Sigmoid colon (tissue), 7 donors: ENCODE results near the gene AP4B1. TPM values are rescaled to one million over a fixed set of nuclear protein-coding genes. Genes with fewer than 3 reads are reported as not detected.

Experiments used
- DNase-seq: peaks from one replicate; pipeline ENCODE4 v3.0.0-alpha.2; 2019
- H3K27ac ChIP-seq, 4 donors: fragments of 200-600 bp; sonication (generic); one replicate each; pipeline ENCODE4 v1.5.1; 2016 to 2019; ENCODE audit warnings: mild to moderate bottlenecking in 1 of 4
- H3K27me3 ChIP-seq, 3 donors: fragments of 200-600 bp; sonication (generic); one replicate each; pipeline ENCODE4 v1.5.1; 2019; ENCODE audit warnings: mild to moderate bottlenecking in 1 of 3
- H3K36me3 ChIP-seq, 4 donors: fragments of 200-600 bp; sonication (generic); one replicate each; pipeline ENCODE4 v1.5.1; 2016 to 2019
- H3K4me1 ChIP-seq, 4 donors: fragments of 200-600 bp; sonication (generic); one replicate each; pipeline ENCODE4 v1.5.1; 2017 to 2019
- H3K4me3 ChIP-seq, 4 donors: fragments of 200-600 bp; sonication (generic); one replicate each; pipeline ENCODE4 v1.5.1; 2017 to 2019; ENCODE audit warnings: mild to moderate bottlenecking in 2 of 4, moderate library complexity in 1 of 4
- H3K9me3 ChIP-seq, 4 donors: fragments of 200-600 bp in 3 of 4; sonication (generic) in 3 of 4; one replicate each; pipeline versions ENCODE4 v1.5.1 to v1.6.1; 2013 to 2019
- EP300 ChIP-seq, 4 donors: sonication (generic); formaldehyde crosslinking; IDR thresholded peaks; one replicate each; pipeline ENCODE4 v1.6.1; 2017; ENCODE audit warnings: antibody characterized with exemption in 4 of 4
- POLR2A ChIP-seq, 2 donors: fragments of 450-650 bp; IDR thresholded peaks; one replicate each; pipeline ENCODE4 v1.6.1; 2016; ENCODE audit warnings: antibody characterized with exemption in 2 of 2, mild to moderate bottlenecking in 2 of 2, moderate library complexity in 2 of 2
- POLR2AphosphoS5 ChIP-seq, 4 donors: sonication (generic); formaldehyde crosslinking; IDR thresholded peaks; one replicate each; pipeline ENCODE4 v1.6.1; 2017; ENCODE audit warnings: antibody characterized with exemption in 4 of 4
- WGBS, 2 donors: extraction: QIAGEN DNeasy Blood & Tissue Kit; methylation state at CpG; one replicate each; pipeline ENCODE4 v1.1.7; 2013; 5-methylcytosine and 5-hydroxymethylcytosine counted together
- intact Hi-C: fragments of 100-400 bp; cut with DNase I; formaldehyde crosslinking; loops from one replicate; pipeline ENCODE4 v1.15.1; 2023
- polyA plus RNA-seq, 3 donors: library from polyadenylated mRNA; stranded (reverse); fragments of 200-250 nt; gene quantifications; one replicate each; pipeline ENCODE4 v1.2.3, GENCODE V29; 2013
- total RNA-seq, 4 donors: library from RNA; depleted of rRNA; stranded (reverse); fragments of >200 nt; gene quantifications; one replicate each; pipeline ENCODE4 v1.1.0, GENCODE V29; 2016
- TF ChIP-seq, protein P1 (sequence below), 4 experiments: fragments of 450-650 bp in 3 of 4; fragments of 200-600 bp in 1 of 4; IDR thresholded peaks; one replicate each; pipeline ENCODE4 v1.5.1; 2016 to 2019; ENCODE audit warnings: antibody characterized with exemption in 4 of 4, mild to moderate bottlenecking in 3 of 4, moderate library complexity in 2 of 4
- donor health status: healthy with polysubstance abuse.
- donor health status: Bipolar disorder and iron deficiency.
- donor health status: healthy.

AP4B1 gene
- total and polyA plus RNA-seq, 7 donors: 4.8 to 21.3 (median 8.0) TPM

DNA sequence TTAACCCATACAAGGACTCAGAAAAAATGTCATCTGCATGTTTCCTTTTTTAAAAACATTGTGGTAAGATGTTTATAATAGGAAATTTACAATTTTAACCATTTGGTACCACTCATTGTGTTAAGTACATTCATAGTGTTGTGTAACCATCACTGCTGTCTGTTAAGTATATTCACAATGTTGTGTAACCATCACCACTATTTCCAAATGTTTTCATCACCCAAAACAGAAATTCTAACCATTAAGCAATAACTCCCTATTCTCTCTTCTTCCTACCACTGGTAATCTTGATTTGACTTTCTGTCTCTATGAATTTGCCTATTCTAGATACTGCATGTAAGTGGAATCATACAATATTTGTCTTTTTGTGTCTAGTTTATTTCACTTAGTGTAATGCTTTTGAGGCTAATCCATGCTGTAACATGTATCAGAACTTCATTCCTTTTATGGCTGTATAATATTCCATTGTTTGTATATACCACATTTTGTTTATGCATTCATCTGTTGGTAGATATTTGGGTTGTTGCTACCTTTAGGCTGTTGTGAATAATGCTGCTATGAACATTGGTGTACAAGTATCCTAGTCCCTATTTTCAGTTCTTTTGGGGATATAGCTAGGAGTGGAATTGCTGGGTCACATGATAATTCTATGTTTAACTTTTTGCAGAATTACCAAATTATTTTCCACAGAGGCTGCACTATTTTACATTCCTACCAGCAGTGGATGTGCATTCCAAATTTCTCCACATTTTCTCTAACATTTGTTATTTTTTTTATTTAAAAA lies 38.6 kb upstream of the AP4B1 start:
- no peaks in the 10 kb centered on the region for H3K27me3 ChIP-seq
- no peak for DNase-seq
- TF ChIP-seq POLR2A (IDR thresholded peaks at IDR 0.05) (no peak), POLR2AphosphoS5 (IDR thresholded peaks at IDR 0.05) (peak in 1 of 4 donors; percentile 33), EP300 (IDR thresholded peaks at IDR 0.05) (no peak)
- TF ChIP-seq, protein P1, sequence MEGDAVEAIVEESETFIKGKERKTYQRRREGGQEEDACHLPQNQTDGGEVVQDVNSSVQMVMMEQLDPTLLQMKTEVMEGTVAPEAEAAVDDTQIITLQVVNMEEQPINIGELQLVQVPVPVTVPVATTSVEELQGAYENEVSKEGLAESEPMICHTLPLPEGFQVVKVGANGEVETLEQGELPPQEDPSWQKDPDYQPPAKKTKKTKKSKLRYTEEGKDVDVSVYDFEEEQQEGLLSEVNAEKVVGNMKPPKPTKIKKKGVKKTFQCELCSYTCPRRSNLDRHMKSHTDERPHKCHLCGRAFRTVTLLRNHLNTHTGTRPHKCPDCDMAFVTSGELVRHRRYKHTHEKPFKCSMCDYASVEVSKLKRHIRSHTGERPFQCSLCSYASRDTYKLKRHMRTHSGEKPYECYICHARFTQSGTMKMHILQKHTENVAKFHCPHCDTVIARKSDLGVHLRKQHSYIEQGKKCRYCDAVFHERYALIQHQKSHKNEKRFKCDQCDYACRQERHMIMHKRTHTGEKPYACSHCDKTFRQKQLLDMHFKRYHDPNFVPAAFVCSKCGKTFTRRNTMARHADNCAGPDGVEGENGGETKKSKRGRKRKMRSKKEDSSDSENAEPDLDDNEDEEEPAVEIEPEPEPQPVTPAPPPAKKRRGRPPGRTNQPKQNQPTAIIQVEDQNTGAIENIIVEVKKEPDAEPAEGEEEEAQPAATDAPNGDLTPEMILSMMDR (IDR thresholded peaks at IDR 0.05): no peak
- H3K4me1 ChIP-seq: peaks cover 0 to 43% (median 37%) of the 10 kb centered on the region in 4 donors
- no peaks in the 10 kb centered on the region for H3K9me3 ChIP-seq
- intact Hi-C loops: no loop called here
- H3K36me3 ChIP-seq: peaks cover 0 to 35% (median 3%) of the 10 kb centered on the region in 4 donors
- no peak overlapping the region for H3K4me3 ChIP-seq
- H3K27ac ChIP-seq: no peak overlapping the region

DNA sequence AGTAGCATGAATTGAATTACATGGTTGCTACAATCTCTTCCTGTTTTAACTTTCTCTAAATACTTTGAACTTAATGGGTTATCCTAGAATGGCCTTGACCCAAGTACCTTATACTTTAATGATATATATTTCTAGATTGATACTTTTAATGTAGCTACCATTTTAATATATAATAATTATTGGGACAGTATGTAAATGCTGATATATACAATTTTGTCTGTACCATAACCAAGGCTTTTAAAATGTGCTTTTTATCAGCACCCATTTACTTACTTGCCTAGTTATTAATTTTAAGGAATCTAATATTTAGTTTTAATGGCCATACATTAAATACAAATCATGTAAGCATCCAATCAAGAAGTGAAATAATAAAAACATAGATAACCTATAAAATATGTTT lies 37.9 kb upstream of the AP4B1 start:
- Histone ChIP-seq H3K36me3 (peaks cover 0 to 35% (median 3%) of the 10 kb centered on the region in 4 donors), H3K4me3 (no peak overlapping the region), H3K27ac (no peak overlapping the region), H3K4me1 (peaks cover 0 to 41% (median 34%) of the 10 kb centered on the region in 4 donors), H3K9me3 (no peaks in the 10 kb centered on the region), H3K27me3 (no peaks in the 10 kb centered on the region)
- no peak for DNase-seq
- intact Hi-C loops: no loop called here
- TF ChIP-seq POLR2A (IDR thresholded peaks at IDR 0.05) (no peak), EP300 (IDR thresholded peaks at IDR 0.05) (no peak), POLR2AphosphoS5 (IDR thresholded peaks at IDR 0.05) (no peak)
- TF ChIP-seq, protein P1 (IDR thresholded peaks at IDR 0.05): no peak

DNA sequence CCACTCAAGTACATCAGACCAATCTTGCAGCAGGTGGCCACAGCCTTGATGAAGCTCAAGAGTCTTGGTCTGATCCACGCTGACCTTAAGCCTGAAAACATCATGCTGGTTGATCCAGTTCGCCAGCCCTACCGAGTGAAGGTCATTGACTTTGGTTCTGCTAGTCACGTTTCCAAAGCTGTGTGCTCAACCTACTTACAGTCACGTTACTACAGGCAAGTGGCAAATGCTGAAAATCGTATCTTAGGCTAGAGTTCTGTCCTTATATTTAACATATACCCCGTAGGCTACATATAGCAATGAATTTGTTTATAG lies 36.6 kb upstream of the AP4B1 start:
- no peaks in the 10 kb centered on the region for H3K27me3 ChIP-seq
- intact Hi-C loops: no loop called here
- TF ChIP-seq POLR2A (IDR thresholded peaks at IDR 0.05): no peak
- no peak for TF ChIP-seq POLR2AphosphoS5 (IDR thresholded peaks at IDR 0.05)
- TF ChIP-seq, protein P1 (IDR thresholded peaks at IDR 0.05): no peak
- TF ChIP-seq EP300 (IDR thresholded peaks at IDR 0.05): no peak
- no peak overlapping the region for H3K4me3 ChIP-seq
- H3K36me3 ChIP-seq: peaks cover 0 to 35% (median 3%) of the 10 kb centered on the region in 4 donors
- no peaks in the 10 kb centered on the region for H3K9me3 ChIP-seq
- peaks cover 0 to 41% (median 27%) of the 10 kb centered on the region in 4 donors for H3K4me1 ChIP-seq
- DNase-seq: no peak
- no peak overlapping the region for H3K27ac ChIP-seq
- 83% methylated on average over 7 of the region's 7 CpGs for WGBS, 2 donors

DNA sequence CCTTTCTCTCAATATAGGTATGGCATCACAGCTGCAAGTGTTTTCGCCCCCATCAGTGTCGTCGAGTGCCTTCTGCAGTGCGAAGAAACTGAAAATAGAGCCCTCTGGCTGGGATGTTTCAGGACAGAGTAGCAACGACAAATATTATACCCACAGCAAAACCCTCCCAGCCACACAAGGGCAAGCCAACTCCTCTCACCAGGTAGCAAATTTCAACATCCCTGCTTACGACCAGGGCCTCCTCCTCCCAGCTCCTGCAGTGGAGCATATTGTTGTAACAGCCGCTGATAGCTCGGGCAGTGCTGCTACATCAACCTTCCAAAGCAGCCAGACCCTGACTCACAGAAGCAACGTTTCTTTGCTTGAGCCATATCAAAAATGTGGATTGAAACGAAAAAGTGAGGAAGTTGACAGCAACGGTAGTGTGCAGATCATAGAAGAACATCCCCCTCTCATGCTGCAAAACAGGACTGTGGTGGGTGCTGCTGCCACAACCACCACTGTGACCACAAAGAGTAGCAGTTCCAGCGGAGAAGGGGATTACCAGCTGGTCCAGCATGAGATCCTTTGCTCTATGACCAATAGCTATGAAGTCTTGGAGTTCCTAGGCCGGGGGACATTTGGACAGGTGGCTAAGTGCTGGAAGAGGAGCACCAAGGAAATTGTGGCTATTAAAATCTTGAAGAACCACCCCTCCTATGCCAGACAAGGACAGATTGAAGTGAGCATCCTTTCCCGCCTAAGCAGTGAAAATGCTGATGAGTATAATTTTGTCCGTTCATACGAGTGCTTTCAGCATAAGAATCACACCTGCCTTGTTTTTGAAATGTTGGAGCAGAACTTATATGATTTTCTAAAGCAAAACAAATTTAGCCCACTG lies 36.0 kb upstream of the AP4B1 start:
- intact Hi-C loops: no loop called here
- 59 to 81% methylated on average over 16 of the region's 16 CpGs for WGBS, 2 donors
- peaks cover 0 to 37% (median 26%) of the 10 kb centered on the region in 4 donors for H3K4me1 ChIP-seq

DNA sequence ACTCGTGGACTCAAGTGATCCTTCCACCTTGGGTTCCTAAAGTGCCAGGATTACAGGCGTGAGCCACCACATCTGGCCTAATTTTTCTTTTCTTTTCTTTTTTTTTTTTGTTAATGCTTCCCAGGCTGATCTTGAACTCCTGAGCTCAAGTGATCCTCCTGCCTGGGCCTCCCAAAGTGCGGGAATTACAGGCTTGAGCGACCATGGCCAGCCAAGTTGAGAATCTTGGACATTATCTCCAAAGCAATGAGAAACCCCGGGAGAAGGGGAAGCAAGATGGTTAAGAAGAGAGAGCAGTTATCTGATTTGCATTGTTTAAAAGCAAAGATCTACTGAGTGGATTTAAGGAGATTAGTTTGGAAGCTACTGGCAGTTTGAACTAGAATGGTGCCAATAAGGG lies 33.6 kb upstream of the AP4B1 start:
- Histone ChIP-seq H3K36me3 (peaks cover 0 to 25% (median 3%) of the 10 kb centered on the region in 4 donors), H3K4me3 (no peak overlapping the region), H3K4me1 (peaks cover 0 to 51% (median 33%) of the 10 kb centered on the region in 4 donors), H3K9me3 (no peaks in the 10 kb centered on the region), H3K27ac (no peak overlapping the region), H3K27me3 (no peaks in the 10 kb centered on the region)
- 73 to 79% methylated on average over 5 of the region's 5 CpGs for WGBS, 2 donors
- intact Hi-C loops: no loop called here
- no peak for DNase-seq
- TF ChIP-seq POLR2AphosphoS5 (IDR thresholded peaks at IDR 0.05) (no peak), POLR2A (IDR thresholded peaks at IDR 0.05) (no peak), EP300 (IDR thresholded peaks at IDR 0.05) (no peak)
- TF ChIP-seq, protein P1 (IDR thresholded peaks at IDR 0.05): no peak

More for the DNA sequence above, 36.0 kb upstream of the AP4B1 start:
- Histone ChIP-seq H3K27ac (no peak overlapping the region), H3K4me3 (no peak overlapping the region), H3K36me3 (peaks cover 0 to 35% (median 3%) of the 10 kb centered on the region in 4 donors), H3K9me3 (no peaks in the 10 kb centered on the region), H3K27me3 (no peaks in the 10 kb centered on the region)
- DNase-seq: no peak
- TF ChIP-seq POLR2A (IDR thresholded peaks at IDR 0.05) (no peak), POLR2AphosphoS5 (IDR thresholded peaks at IDR 0.05) (no peak)
